SK-N-DZ (cell line): ENCODE measurements around the gene SCN4B.

Source experiments
- DNase-seq: peaks from one replicate; pipeline ENCODE4 v3.0.0-alpha.2; 2015; ENCODE audit warnings: low spot score

The SCN4B gene

DNA sequence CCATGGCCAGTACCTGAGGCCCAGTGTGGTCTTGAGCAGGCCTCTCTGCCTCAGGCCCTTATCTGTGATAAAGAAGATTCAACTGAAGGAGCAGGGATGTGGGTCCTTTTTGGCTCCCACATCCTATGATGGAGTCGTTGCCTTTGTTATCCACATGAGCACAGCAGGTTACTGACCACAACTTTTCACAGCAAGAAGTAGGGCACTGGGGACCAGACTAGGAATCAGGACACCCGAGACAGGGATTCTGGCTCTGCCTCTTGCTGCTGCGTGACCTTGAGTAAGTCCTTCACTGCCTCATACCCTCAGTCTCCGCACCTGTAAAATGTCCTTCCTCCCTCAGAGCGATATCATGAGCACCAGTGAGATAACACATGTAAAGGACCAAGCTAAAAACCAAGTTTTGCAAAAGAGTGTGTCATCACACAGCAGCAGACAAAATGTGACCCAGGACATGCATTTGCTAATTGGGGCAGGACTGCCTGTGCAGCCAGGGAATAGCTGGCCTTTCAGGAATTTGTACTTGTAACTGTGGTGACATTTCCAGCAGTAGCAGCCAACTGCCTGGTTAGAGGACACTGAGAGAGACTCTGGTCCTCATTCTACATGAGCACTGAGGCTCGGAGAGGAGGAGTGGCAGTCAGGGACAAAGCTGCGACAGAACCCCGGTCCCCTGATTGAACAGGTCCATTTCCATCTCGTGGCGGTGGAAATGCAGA, 52.6 kb downstream of the SCN4B start:
- DNase-seq: no peak

DNA sequence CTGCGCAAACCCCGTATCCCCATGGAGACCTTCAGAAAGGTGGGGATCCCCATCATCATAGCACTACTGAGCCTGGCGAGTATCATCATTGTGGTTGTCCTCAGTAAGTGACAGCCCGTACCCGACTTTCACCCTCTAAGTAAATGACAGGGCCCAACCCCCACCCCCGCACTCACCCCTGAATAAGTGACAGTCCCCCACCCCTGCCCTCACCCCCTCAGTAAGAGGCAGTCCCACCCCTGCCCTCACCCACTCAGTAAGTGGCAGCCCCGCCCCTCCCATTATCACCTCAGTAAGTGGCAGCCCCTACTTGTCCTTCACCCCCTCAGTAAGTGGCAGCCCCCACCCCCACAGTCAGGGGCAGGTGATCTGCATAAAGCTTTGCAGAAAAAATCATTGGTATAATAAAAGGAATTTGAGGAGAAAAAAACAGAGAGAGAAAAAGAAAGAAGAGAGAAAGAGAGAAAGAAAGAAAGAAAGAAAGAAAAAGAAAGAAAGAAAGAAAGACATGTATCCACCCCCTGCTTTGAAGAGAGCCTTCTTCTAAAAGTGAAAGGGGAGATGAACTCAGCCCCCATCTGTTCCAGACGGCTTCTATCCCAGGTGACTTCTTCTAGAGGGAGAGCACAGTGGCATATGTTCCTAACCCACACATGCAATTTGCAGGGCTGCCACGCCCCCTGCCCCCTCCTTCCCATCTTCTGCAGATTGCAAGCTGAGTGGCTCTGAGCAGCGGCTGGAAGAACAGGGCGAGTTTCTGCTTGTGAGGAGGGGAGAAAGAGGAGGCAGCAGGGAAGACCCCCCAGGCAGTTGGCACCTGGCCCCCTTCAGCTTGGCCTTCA, 53.4 kb downstream of the SCN4B start:
- DNase-seq: no peak

DNA sequence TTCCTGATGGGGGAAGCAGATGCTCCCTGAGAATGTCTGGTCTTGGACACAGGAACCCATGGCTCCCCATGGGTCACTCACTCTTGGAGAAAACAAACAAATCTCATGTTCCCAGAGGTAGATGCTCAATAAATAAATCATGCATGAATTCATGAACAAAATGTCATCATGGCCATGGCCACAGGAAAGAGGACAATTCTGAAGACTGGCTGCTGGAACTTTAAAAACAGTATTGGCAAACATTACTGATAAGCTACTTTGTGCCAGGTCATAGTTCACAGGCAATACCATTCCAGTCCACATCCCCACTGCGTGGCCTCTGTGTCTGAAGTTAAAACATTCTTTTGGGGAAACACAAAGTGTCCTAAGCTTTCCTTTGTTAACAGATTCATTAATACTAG, 56.7 kb downstream of the SCN4B start:
- DNase-seq: no peak

DNA sequence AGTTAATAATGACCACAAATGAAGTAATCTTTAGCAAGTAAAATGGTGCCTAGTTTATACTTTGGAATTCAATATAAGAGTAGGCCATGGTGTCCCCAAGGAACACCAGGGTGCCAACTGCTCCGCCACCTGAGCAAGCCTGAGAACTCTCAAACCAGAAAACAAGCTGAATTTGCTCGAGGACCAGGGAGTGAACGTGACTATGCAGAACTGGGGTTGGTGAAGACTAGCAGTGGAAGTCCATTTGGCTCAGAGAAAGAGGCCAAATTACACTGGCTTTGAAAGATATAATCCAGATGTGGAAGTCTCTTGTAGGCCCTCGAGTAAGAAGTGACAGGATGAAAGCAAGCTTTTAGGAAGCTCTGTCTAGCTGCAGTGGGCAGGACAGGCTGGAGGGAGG, 57.1 kb downstream of the SCN4B start:
- no peak for DNase-seq

DNA sequence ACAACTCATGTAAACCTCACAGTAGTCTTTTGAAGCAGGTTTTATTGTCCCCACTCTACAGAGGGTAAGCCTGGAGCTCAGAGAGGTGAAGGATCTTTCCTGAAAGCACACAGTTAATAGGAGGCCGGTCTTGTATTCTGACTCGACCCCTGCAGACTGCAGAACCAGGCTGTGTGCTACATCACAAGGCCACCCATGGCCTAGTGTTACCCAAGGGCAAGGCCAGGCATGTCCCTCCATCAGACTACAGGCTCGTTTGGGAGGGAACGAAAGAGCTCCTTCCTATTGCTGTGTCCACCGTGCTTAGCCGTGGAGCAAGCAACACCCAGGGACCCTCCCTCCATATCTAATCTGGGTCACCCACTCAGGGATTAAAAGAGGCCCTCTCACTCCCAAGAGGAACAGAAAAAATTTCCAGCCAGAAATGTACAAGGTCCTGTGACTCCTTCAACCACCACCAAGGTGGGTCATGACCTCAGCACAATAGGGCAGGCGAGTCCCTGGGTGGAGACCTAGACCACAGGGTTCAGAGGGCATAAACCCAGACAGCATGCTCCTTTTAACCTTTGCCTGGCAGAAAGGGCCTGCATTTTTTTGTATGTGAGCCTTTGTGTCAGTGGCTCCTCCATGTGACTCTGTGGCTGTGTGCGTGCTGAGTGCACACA, 59.6 kb downstream of the SCN4B start:
- DNase-seq: no peak

DNA sequence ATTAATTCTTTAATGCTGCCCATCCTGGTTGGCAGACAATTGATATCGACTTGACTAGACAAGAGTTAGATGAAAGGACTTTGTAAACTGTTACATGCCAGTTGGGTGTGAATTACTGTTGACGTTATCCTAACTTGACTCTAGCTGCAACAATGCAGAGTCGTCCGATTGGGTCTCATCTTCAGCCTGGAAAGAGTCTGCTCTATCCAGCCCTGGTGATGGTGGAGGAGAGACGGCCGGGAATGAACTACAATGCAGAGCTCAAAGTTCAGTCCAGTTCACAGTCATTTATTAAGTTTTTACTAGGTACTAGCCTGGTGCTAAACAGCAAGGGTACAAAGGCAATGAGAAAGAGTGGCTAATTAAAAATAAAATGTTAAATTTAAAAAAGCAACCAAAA, 60.9 kb downstream of the SCN4B start:
- DNase-seq: no peak

DNA sequence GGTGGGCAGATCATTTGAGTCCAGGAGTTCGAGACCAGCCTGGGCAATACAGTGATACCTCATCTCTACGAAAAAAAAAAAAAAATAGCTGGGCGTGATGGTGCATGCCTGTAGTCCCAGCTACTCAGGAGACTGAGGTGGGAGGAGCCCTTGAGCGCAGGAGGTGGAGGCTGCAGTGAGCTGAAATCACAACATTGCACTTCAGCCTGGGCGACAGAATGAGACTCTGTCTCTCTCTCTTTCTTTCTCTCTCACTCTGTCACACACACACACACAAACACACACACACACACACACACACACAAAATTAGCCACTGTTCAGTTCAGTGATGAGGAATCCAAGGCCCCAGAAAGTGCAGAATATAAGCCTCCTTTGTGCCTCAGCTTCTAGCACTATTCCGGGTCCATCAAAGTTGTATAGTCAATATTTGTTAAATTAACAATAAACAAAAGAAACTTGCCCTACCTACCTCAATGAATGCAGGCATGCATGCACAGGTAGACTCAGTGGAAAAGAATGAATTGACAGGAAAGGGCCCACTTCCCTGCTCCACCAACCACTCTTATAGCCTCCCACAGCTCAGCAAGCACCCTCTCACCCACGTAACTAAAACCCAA, 62.0 kb downstream of the SCN4B start:
- DNase-seq: no peak

DNA sequence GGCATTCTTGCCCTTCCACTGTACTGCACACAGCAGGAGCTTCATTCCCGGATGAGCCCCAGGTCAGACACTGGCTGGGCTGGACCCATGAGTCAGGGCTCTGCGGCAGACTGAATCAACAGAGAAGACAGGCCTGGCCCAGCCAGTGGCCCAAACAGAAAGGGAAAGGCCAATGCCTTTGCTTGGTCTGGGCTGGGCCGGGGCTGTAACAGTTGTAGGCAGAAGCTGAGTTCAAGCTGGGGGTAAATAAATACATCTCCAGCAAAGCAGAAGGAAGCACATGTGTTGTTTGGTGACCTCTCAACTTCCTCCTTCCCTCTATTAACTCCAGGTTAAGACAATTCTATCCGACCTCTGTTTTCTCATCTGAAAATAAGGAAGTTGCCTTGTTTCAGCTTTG, 64.1 kb downstream of the SCN4B start:
- no peak for DNase-seq

DNA sequence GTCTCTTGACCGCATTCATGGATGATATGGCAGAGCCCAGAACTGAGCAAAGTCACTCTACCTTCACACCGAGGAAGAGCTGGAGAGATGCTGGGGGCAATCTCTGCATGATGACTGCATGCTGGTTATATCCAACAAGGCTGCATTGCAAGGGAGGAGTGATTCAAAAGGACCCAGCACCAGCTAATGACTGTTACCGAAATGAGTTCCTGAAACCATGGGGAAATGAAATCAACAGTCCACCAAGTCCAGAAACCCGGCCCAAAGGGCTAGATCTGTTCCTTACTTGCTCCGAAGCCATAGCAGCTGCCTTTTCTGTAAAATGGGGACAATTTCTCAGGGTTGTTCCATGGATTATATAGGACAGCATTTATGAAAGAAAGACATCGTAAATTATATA, 64.7 kb downstream of the SCN4B start:
- DNase-seq: no peak

DNA sequence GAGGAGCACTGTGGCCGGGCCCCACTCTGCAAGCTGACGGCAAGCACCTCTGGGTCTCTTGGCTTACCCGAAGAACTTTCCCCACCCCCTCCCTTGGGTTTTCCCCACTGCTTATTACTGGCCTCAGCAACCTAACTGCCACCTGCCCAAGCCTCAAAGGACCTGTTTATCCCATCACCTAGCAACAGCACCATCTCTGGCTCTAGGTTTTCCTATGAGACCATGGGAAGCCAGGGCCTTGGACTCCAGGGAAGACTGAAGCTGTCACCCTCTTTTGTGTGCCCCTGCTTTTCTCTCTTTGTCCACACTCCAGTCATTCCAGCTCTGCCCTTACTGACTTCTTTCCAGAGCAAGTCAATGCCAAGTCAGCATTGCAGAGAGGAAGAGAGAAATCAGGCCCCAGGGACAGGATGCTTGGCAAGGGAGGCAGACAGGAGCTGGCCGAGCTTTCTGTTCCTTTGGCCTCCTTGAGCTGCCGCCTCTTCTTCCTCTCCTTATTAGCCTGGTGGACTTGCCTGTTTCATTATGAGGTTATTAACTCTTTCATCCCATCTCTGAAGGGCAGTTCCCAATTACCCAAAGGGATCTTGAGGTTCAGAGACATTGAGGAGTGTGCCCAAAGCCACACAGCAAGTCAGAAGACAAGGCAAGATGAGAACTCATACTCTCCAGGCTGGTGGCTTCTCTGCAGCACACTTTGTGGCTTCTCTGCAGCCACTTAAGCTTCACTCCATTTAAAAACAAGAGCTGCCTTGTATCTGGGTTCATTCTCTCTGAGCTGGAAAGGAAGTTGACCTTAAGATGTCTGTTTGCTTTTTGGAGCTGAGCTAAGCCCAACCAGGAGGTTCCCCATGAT, 65.5 kb downstream of the SCN4B start, which contains the start of gene SMIM35:
Gene SMIM35, minus strand, starts transcription at position 51 of the 856 bp plus-strand sequence. CDS start 206 bp downstream, outside the sequence.
- DNase-seq: no peak

DNA sequence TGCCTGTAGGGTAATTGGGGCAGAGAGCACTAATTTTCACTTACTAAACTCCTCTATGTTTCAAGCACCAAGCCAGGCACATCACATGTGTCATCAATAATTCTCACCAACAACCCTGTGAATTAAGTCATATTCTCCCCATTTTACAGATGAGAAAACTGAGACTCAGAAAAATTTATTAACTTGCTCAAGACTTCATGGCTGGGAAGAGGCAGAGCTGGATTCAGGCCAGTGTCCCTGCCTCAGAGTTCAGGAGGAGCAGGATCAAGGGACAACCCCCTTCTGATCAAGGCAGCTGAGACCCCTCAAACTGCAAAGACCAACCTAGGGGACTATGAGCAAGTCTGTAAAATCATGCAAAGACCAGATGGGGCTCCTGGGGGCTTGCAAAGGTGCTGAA, 68.0 kb downstream of the SCN4B start:
- no peak for DNase-seq

DNA sequence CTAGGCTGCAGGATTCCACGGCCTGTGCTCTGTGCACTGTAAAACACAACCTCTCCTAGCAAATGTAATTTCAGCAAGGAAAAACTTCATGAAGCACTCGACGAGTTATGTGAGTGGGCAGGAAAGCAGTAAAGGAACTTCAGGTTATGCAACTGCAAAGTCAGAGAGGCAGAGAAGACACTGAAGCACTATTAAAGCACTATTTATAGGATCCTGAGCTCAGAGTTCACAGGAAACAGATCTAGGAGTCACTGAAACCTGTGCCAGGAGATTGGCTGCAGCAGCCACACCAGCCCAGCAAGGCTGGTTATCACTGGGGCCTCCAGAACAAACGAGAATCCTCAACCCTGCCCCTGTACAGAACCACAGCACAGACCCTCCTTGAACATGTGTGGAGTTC, 68.4 kb downstream of the SCN4B start:
- no peak for DNase-seq
